Measurements from ENCODE around the gene RALY. TPM values are rescaled to one million over a fixed set of nuclear protein-coding genes. Genes with fewer than 3 reads are reported as not detected.
"Not testable (repeated sequence)": the region's sequence is repeated elsewhere in the genome, so short reads cannot be mapped to it uniquely, and the experiment has no call there.

RALY gene
- polyA plus RNA-seq, 1 donor from 2014 or later = 221 TPM

- Histone ChIP-seq H3K79me2 (replicated peaks; ENCODE audit: insufficient read depth, low read length) (peaks cover 44% of the 10 kb centered on the region), H2AFZ (ENCODE audit: low read depth, low read length) (no peak overlapping the region), H3K27ac (ENCODE audit: low read length) (peak overlapping the region; percentile 78), H3F3A (ENCODE audit: insufficient read depth, low read length, poor library complexity, severe bottlenecking) (no peaks in the 10 kb centered on the region), H4K20me1 (ENCODE audit: insufficient read depth) (no peaks in the 10 kb centered on the region), H3K9ac (ENCODE audit: low read length) (peak overlapping the region; percentile 11), H3K36me3 (ENCODE audit: insufficient read depth, low read length) (no peaks in the 10 kb centered on the region), H3K9me3 (ENCODE audit: low read length) (no peaks in the 10 kb centered on the region), H3K4me3 (ENCODE audit: low read length) (peak overlapping the region; percentile 52), H3K27me3 (ENCODE audit: insufficient read depth, low read depth, low read length) (no peaks in the 10 kb centered on the region), H3K9me2 (ENCODE audit: insufficient read depth, low read length) (no peaks in the 10 kb centered on the region), H3K4me2 (ENCODE audit: low read length) (no peak overlapping the region)
- TF ChIP-seq POLR2AphosphoS5 (IDR thresholded peaks at IDR 0.05) (peak; percentile 51), EP300 (conservative IDR thresholded peaks at IDR 0.05; ENCODE audit: poor library complexity, severe bottlenecking) (no peak), CTCF (IDR thresholded peaks at IDR 0.05; ENCODE audit: poor library complexity, severe bottlenecking) (no peak), EZH2 (IDR thresholded peaks at IDR 0.05; ENCODE audit: borderline replicate concordance, insufficient read depth, low read length, poor library complexity, severe bottlenecking) (no peak), REST (IDR thresholded peaks at IDR 0.05; ENCODE audit: borderline replicate concordance) (no peak), RAD21 (conservative IDR thresholded peaks at IDR 0.05) (peak; percentile 11)
Observed at GRCh38 chr20:34023937-34024722, 30.4 kb downstream of the RALY start.

GRCh38 chr20:34024723-34025351 lies 31.1 kb downstream of the RALY start:
- Histone ChIP-seq H3K79me2 (replicated peaks; ENCODE audit: insufficient read depth, low read length) (peaks cover 43% of the 10 kb centered on the region), H3K9ac (ENCODE audit: low read length) (peak overlapping the region; percentile 11), H2AFZ (ENCODE audit: low read depth, low read length) (no peak overlapping the region), H3K4me2 (ENCODE audit: low read length) (no peak overlapping the region), H3K9me2 (ENCODE audit: insufficient read depth, low read length) (no peaks in the 10 kb centered on the region), H3K27me3 (ENCODE audit: insufficient read depth, low read depth, low read length) (no peaks in the 10 kb centered on the region), H4K20me1 (ENCODE audit: insufficient read depth) (no peaks in the 10 kb centered on the region), H3F3A (ENCODE audit: insufficient read depth, low read length, poor library complexity, severe bottlenecking) (no peaks in the 10 kb centered on the region), H3K36me3 (ENCODE audit: insufficient read depth, low read length) (no peaks in the 10 kb centered on the region), H3K4me3 (ENCODE audit: low read length) (peak overlapping the region; percentile 52), H3K9me3 (ENCODE audit: low read length) (no peaks in the 10 kb centered on the region), H3K27ac (ENCODE audit: low read length) (peak overlapping the region; percentile 78)
- TF ChIP-seq TAF1 (IDR thresholded peaks at IDR 0.05; ENCODE audit: low read depth) (no peak), EZH2 (IDR thresholded peaks at IDR 0.05; ENCODE audit: borderline replicate concordance, insufficient read depth, low read length, poor library complexity, severe bottlenecking) (no peak), CTCF (IDR thresholded peaks at IDR 0.05; ENCODE audit: poor library complexity, severe bottlenecking) (no peak), MXI1 (conservative IDR thresholded peaks at IDR 0.05; ENCODE audit: poor library complexity, severe bottlenecking) (no peak), REST (IDR thresholded peaks at IDR 0.05; ENCODE audit: borderline replicate concordance) (no peak), POLR2AphosphoS5 (IDR thresholded peaks at IDR 0.05) (no peak), SMC3 (conservative IDR thresholded peaks at IDR 0.05; ENCODE audit: poor library complexity) (no peak)

- H3K36me3 ChIP-seq (ENCODE audit: insufficient read depth, low read length); H3K4me3 ChIP-seq (ENCODE audit: low read length); H3K9me3 ChIP-seq (ENCODE audit: low read length); H4K20me1 ChIP-seq (ENCODE audit: insufficient read depth); H3F3A ChIP-seq (ENCODE audit: insufficient read depth, low read length, poor library complexity, severe bottlenecking); H3K9me2 ChIP-seq (ENCODE audit: insufficient read depth, low read length); H3K9ac ChIP-seq (ENCODE audit: low read length); H3K4me2 ChIP-seq (ENCODE audit: low read length); H3K27ac ChIP-seq (ENCODE audit: low read length); H2AFZ ChIP-seq (ENCODE audit: low read depth, low read length); H3K27me3 ChIP-seq (ENCODE audit: insufficient read depth, low read depth, low read length): not testable (repeated sequence)
- peaks cover 34% of the 10 kb centered on the region for H3K79me2 ChIP-seq (replicated peaks; ENCODE audit: insufficient read depth, low read length)
Observed at GRCh38 chr20:34028013-34028412, 34.3 kb downstream of the RALY start.
